Ascending aorta (tissue), 2 donors: ENCODE measurements around the gene ZNF70. TPM values are rescaled to one million over a fixed set of nuclear protein-coding genes. Genes with fewer than 3 reads are reported as not detected.
"Not testable (repeated sequence)": the region's sequence is repeated elsewhere in the genome, so short reads cannot be mapped to it uniquely, and the experiment has no call there.

Source experiments
- DNase-seq, 2 donors: peaks; one replicate each; pipeline ENCODE4 v3.0.0-alpha.2; 2019; ENCODE audit warnings: low spot score in 2 of 2
- H3K27ac ChIP-seq, 2 donors: fragments of 200-600 bp; sonication (generic); one replicate each; pipeline ENCODE4 v1.5.1; 2016 to 2017; ENCODE audit warnings: mild to moderate bottlenecking in 1 of 2
- H3K27me3 ChIP-seq: fragments of 200-600 bp; sonication (generic); one replicate; pipeline ENCODE4 v1.5.1; 2017
- H3K36me3 ChIP-seq, 2 donors: fragments of 200-600 bp; sonication (generic); one replicate each; pipeline ENCODE4 v1.5.1; 2016
- H3K4me1 ChIP-seq, 2 donors: fragments of 200-600 bp; sonication (generic); one replicate each; pipeline ENCODE4 v1.5.1; 2016 to 2017; ENCODE audit warnings: mild to moderate bottlenecking in 1 of 2
- H3K4me3 ChIP-seq, 2 donors: fragments of 200-600 bp; sonication (generic); one replicate each; pipeline ENCODE4 v1.5.1; 2016 to 2017; ENCODE audit warnings: mild to moderate bottlenecking in 1 of 2
- H3K9me3 ChIP-seq, 2 donors: fragments of 200-600 bp; sonication (generic); one replicate each; pipeline ENCODE4 v1.5.1; 2016
- CTCF ChIP-seq, 3 experiments: fragments of 200-600 bp in 2 of 3; fragments of 450-650 bp in 1 of 3; sonication (generic) in 2 of 3; IDR thresholded peaks; one replicate each; pipeline ENCODE4 v1.5.1; 2016 to 2019; ENCODE audit warnings: antibody characterized with exemption in 3 of 3, mild to moderate bottlenecking in 1 of 3, moderate library complexity in 1 of 3
- intact Hi-C: fragments of 100-400 bp; cut with DNase I; formaldehyde crosslinking; loops from one replicate; pipeline ENCODE4 v1.15.1; 2023
- total RNA-seq: library from RNA; depleted of rRNA; stranded (reverse); fragments of >200 nt; gene quantifications from one replicate; pipeline ENCODE4 v1.1.0, GENCODE V29; 2016

Gene ZNF70
- total RNA-seq, 1 donor from 2014 or later, result 5.2 TPM

- Histone ChIP-seq H3K4me3 (no peak overlapping the region), H3K4me1 (peaks cover 0 to 5% of the 10 kb centered on the region in 2 donors), H3K9me3 (no peaks in the 10 kb centered on the region), H3K27me3 (no peaks in the 10 kb centered on the region), H3K36me3 (peaks cover 31 to 47% of the 10 kb centered on the region in 2 donors), H3K27ac (peak overlapping the region in 1 of 2 donors; percentile 49)
- no peak for TF ChIP-seq CTCF (IDR thresholded peaks at IDR 0.05)
- intact Hi-C loops, result no loop called here
- DNase-seq, result no peak
Measured at GRCh38 chr22:23744001-23744400, 6.9 kb downstream of the ZNF70 start.

GRCh38 chr22:23743303-23743705, 7.6 kb downstream of the ZNF70 start:
- peaks cover 31 to 47% of the 10 kb centered on the region in 2 donors for H3K36me3 ChIP-seq
- no peak for DNase-seq
- H3K27ac ChIP-seq, result peak overlapping the region; percentile 49 to 57
- H3K4me3 ChIP-seq, result no peak overlapping the region
- H3K9me3 ChIP-seq, result no peaks in the 10 kb centered on the region
- H3K27me3 ChIP-seq, result no peaks in the 10 kb centered on the region
- TF ChIP-seq CTCF (IDR thresholded peaks at IDR 0.05), result no peak
- intact Hi-C loops, result no loop called here
- H3K4me1 ChIP-seq, result peaks cover 0 to 5% of the 10 kb centered on the region in 2 donors

- Histone ChIP-seq H3K4me3 (no peak overlapping the region), H3K27ac (peak overlapping the region; percentile 49 to 57), H3K9me3 (no peaks in the 10 kb centered on the region), H3K27me3 (no peaks in the 10 kb centered on the region), H3K36me3 (peaks cover 31 to 47% of the 10 kb centered on the region in 2 donors), H3K4me1 (peaks cover 0 to 5% of the 10 kb centered on the region in 2 donors)
- DNase-seq, result no peak
- intact Hi-C loops, result no loop called here
- TF ChIP-seq CTCF (IDR thresholded peaks at IDR 0.05), result no peak
Measured at GRCh38 chr22:23742505-23743264, 8.2 kb downstream of the ZNF70 start.

GRCh38 chr22:23737696-23738095, 13.2 kb downstream of the ZNF70 start:
- intact Hi-C loops, result no loop called here
- H3K4me1 ChIP-seq, result peaks cover 0 to 2% of the 10 kb centered on the region in 2 donors
- no peak overlapping the region for H3K27ac ChIP-seq
- no peak overlapping the region for H3K4me3 ChIP-seq
- H3K27me3 ChIP-seq, result no peaks in the 10 kb centered on the region
- H3K36me3 ChIP-seq, result peaks cover 10 to 18% of the 10 kb centered on the region in 2 donors
- TF ChIP-seq CTCF (IDR thresholded peaks at IDR 0.05), result no peak
- DNase-seq, result no peak
- no peaks in the 10 kb centered on the region for H3K9me3 ChIP-seq

GRCh38 chr22:23728108-23728507, 22.8 kb downstream of the ZNF70 start:
- H3K9me3 ChIP-seq, H3K4me1 ChIP-seq, intact Hi-C loops, DNase-seq, H3K27ac ChIP-seq, H3K36me3 ChIP-seq, H3K4me3 ChIP-seq, H3K27me3 ChIP-seq: not testable (repeated sequence)

GRCh38 chr22:23722724-23723123, 28.2 kb downstream of the ZNF70 start:
- Histone ChIP-seq H3K4me1 (no peaks in the 10 kb centered on the region), H3K4me3 (no peak overlapping the region), H3K36me3 (no peaks in the 10 kb centered on the region), H3K27me3 (no peaks in the 10 kb centered on the region), H3K27ac (no peak overlapping the region), H3K9me3 (no peaks in the 10 kb centered on the region)
- intact Hi-C loops, result no loop called here
- no peak for DNase-seq
- TF ChIP-seq CTCF (IDR thresholded peaks at IDR 0.05), result no peak
